Activated T-helper 2 cell treated with anti-CD3 and anti-CD28 coated beads, Interferon-gamma antibody, Interleukin-2, Interleukin-4, amounts not matched to agents 10 μg/mL and 5 μg/mL and 100 μg/mL, durations not matched to agents 14 hours and 24 hours and 36 hours (primary cell): ENCODE results near the gene SUGCT. TPM values are rescaled to one million over a fixed set of nuclear protein-coding genes. Genes with fewer than 3 reads are reported as not detected.
"Not testable (repeated sequence)": the region's sequence is repeated elsewhere in the genome, so short reads cannot be mapped to it uniquely, and the experiment has no call there.

Experiments
- DNase-seq: peaks from one replicate; pipeline ENCODE4 v3.0.0; 2021; ENCODE audit warnings: low spot score
- H3K27ac Mint-ChIP-seq: one replicate; pipeline ENCODE4 v1.8.0; 2021; ENCODE audit warnings: mixed read lengths
- H3K27me3 Mint-ChIP-seq: one replicate; pipeline ENCODE4 v1.8.0; 2021; ENCODE audit warnings: low read depth, mixed read lengths
- H3K36me3 Mint-ChIP-seq: one replicate; pipeline ENCODE4 v1.8.0; 2021; ENCODE audit warnings: low read depth, mixed read lengths
- H3K4me1 Mint-ChIP-seq: one replicate; pipeline ENCODE4 v1.8.0; 2021; ENCODE audit warnings: low read depth, mixed read lengths
- H3K4me3 Mint-ChIP-seq: one replicate; pipeline ENCODE4 v1.8.0; 2021; ENCODE audit warnings: low read depth, mild to moderate bottlenecking, moderate library complexity, mixed read lengths
- H3K9me3 Mint-ChIP-seq: one replicate; pipeline ENCODE4 v1.8.0; 2021; ENCODE audit warnings: mixed read lengths
- intact Hi-C: fragments of 100-400 bp; cut with micrococcal nuclease; formaldehyde crosslinking; loops from one replicate; pipeline ENCODE4 v1.15.1; 2023
- total RNA-seq: library from RNA; stranded (reverse); gene quantifications from 2 replicates; pipeline ENCODE4 v1.2.3, GENCODE V29; 2022

SUGCT gene
- total RNA-seq, 1 donor from 2014 or later: 0.43 TPM

GRCh38 chr7:40218612-40219011 lies 83.8 kb downstream of the SUGCT start:
- H3K27ac Mint-ChIP-seq, DNase-seq, H3K9me3 Mint-ChIP-seq, H3K36me3 Mint-ChIP-seq, H3K4me3 Mint-ChIP-seq, H3K27me3 Mint-ChIP-seq, intact Hi-C loops, H3K4me1 Mint-ChIP-seq: not testable (repeated sequence)

GRCh38 chr7:40219917-40220316 lies 85.1 kb downstream of the SUGCT start:
- Mint-ChIP-seq H3K36me3 (no peaks in the 10 kb centered on the region), H3K27me3 (no peaks in the 10 kb centered on the region), H3K9me3 (no peaks in the 10 kb centered on the region), H3K27ac (no peak overlapping the region), H3K4me1 (no peaks in the 10 kb centered on the region), H3K4me3 (no peak overlapping the region)
- intact Hi-C loops: no loop called here
- DNase-seq: no peak

GRCh38 chr7:40220421-40220911 lies 85.7 kb downstream of the SUGCT start:
- Mint-ChIP-seq H3K4me1 (no peaks in the 10 kb centered on the region), H3K36me3 (no peaks in the 10 kb centered on the region), H3K9me3 (no peaks in the 10 kb centered on the region), H3K27me3 (no peaks in the 10 kb centered on the region), H3K27ac (no peak overlapping the region), H3K4me3 (no peak overlapping the region)
- intact Hi-C loops: no loop called here
- DNase-seq: no peak

GRCh38 chr7:40221836-40222235 lies 87.0 kb downstream of the SUGCT start:
- Mint-ChIP-seq H3K4me1 (no peaks in the 10 kb centered on the region), H3K36me3 (no peaks in the 10 kb centered on the region), H3K4me3 (no peak overlapping the region), H3K27me3 (no peaks in the 10 kb centered on the region), H3K9me3 (no peaks in the 10 kb centered on the region), H3K27ac (no peak overlapping the region)
- no peak for DNase-seq
- intact Hi-C loops: no loop called here

GRCh38 chr7:40223451-40224127 lies 88.8 kb downstream of the SUGCT start:
- H3K4me1 Mint-ChIP-seq: no peaks in the 10 kb centered on the region
- no peaks in the 10 kb centered on the region for H3K27me3 Mint-ChIP-seq
- H3K36me3 Mint-ChIP-seq: no peaks in the 10 kb centered on the region
- no peak overlapping the region for H3K4me3 Mint-ChIP-seq
- H3K27ac Mint-ChIP-seq: no peak overlapping the region
- no peaks in the 10 kb centered on the region for H3K9me3 Mint-ChIP-seq
- DNase-seq: no peak
- intact Hi-C loops: no loop called here

- Mint-ChIP-seq H3K27ac (no peak overlapping the region), H3K4me1 (peaks cover 2% of the 10 kb centered on the region), H3K9me3 (no peaks in the 10 kb centered on the region), H3K36me3 (no peaks in the 10 kb centered on the region), H3K4me3 (no peak overlapping the region), H3K27me3 (no peaks in the 10 kb centered on the region)
- no peak for DNase-seq
- intact Hi-C loops: no loop called here
These were observed 95.3 kb downstream of the SUGCT start for GRCh38 chr7:40230101-40230500.

GRCh38 chr7:40231796-40232195 lies 97.0 kb downstream of the SUGCT start:
- Mint-ChIP-seq H3K9me3 (no peaks in the 10 kb centered on the region), H3K4me1 (peaks cover 2% of the 10 kb centered on the region), H3K27me3 (no peaks in the 10 kb centered on the region), H3K36me3 (no peaks in the 10 kb centered on the region), H3K27ac (no peak overlapping the region), H3K4me3 (no peak overlapping the region)
- no peak for DNase-seq
- intact Hi-C loops: no loop called here

GRCh38 chr7:40232242-40232893 lies 97.6 kb downstream of the SUGCT start:
- Mint-ChIP-seq H3K4me3 (no peak overlapping the region), H3K4me1 (peaks cover 2% of the 10 kb centered on the region), H3K27me3 (no peaks in the 10 kb centered on the region), H3K36me3 (no peaks in the 10 kb centered on the region), H3K27ac (no peak overlapping the region), H3K9me3 (no peaks in the 10 kb centered on the region)
- intact Hi-C loops: no loop called here
- DNase-seq: no peak

GRCh38 chr7:40234046-40234445 lies 99.2 kb downstream of the SUGCT start:
- Mint-ChIP-seq H3K36me3 (no peaks in the 10 kb centered on the region), H3K9me3 (no peaks in the 10 kb centered on the region), H3K27me3 (no peaks in the 10 kb centered on the region), H3K4me1 (peaks cover 2% of the 10 kb centered on the region), H3K4me3 (no peak overlapping the region), H3K27ac (no peak overlapping the region)
- DNase-seq: no peak
- intact Hi-C loops: no loop called here

DNA sequence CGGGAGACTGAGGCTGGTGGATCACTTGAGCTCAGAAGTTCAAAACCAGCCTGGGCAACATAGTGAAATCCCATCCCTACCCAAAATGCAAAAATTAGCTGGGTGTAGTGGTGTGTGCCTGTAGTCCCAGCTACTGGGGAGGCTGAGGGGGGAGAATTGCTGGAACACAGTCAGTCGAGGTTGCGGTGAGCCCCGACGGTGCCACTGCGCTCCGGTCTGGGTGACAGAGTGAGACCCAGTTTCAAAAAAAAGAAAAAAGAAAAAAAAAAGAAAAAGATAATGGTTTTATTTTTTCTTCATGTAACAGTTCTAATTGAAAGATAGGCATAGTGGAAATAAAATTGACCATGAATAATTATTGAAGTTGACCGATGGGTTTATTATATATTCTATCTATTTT lies 99.9 kb downstream of the SUGCT start:
- Mint-ChIP-seq H3K27ac (no peak overlapping the region), H3K36me3 (no peaks in the 10 kb centered on the region), H3K4me3 (no peak overlapping the region), H3K9me3 (no peaks in the 10 kb centered on the region), H3K27me3 (no peaks in the 10 kb centered on the region), H3K4me1 (peaks cover 2% of the 10 kb centered on the region)
- no peak for DNase-seq
- intact Hi-C loops: no loop called here

- H3K27ac Mint-ChIP-seq: no peak overlapping the region
- intact Hi-C loops: no loop called here
- no peaks in the 10 kb centered on the region for H3K9me3 Mint-ChIP-seq
- no peak overlapping the region for H3K4me3 Mint-ChIP-seq
- H3K36me3 Mint-ChIP-seq: no peaks in the 10 kb centered on the region
- no peaks in the 10 kb centered on the region for H3K27me3 Mint-ChIP-seq
- DNase-seq: no peak
- H3K4me1 Mint-ChIP-seq: no peaks in the 10 kb centered on the region
These were observed 102.9 kb downstream of the SUGCT start for GRCh38 chr7:40237731-40238130.

GRCh38 chr7:40239755-40240303 lies 105.0 kb downstream of the SUGCT start:
- H3K36me3 Mint-ChIP-seq: no peaks in the 10 kb centered on the region
- H3K4me1 Mint-ChIP-seq: no peaks in the 10 kb centered on the region
- no peaks in the 10 kb centered on the region for H3K9me3 Mint-ChIP-seq
- H3K27me3 Mint-ChIP-seq: no peaks in the 10 kb centered on the region
- no peak for DNase-seq
- intact Hi-C loops: no loop called here
- no peak overlapping the region for H3K4me3 Mint-ChIP-seq
- no peak overlapping the region for H3K27ac Mint-ChIP-seq

GRCh38 chr7:40243076-40243475 lies 108.3 kb downstream of the SUGCT start:
- intact Hi-C loops: no loop called here
- H3K36me3 Mint-ChIP-seq: no peaks in the 10 kb centered on the region
- H3K27me3 Mint-ChIP-seq: no peaks in the 10 kb centered on the region
- H3K4me1 Mint-ChIP-seq: no peaks in the 10 kb centered on the region
- H3K4me3 Mint-ChIP-seq: no peak overlapping the region
- H3K27ac Mint-ChIP-seq: no peak overlapping the region
- no peaks in the 10 kb centered on the region for H3K9me3 Mint-ChIP-seq
- no peak for DNase-seq
